ENCODE measurements around the gene TRAPPC14.
"Not testable (repeated sequence)": the region's sequence is repeated elsewhere in the genome, so short reads cannot be mapped to it uniquely, and the experiment has no call there.

The TRAPPC14 gene

DNA sequence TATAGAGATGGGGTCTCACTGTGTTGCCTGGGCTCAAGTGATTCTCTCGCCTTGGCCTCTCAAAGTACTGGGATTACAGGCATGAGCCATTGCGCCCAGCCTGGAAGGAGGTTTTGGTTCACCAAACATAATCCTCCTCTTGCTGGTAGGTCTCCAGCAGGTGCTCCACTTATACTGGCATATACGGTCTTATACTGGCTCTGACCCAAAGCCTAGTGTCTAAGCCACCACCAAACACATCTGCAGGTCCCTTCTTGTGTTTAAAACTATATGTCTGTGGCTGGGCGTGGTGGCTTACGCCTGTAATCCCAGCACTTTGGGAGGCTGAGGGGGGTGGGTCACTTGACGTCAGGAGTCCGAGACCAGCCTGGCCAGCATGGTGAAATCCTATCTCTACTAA, 26.4 kb downstream of the TRAPPC14 start:
- no peak overlapping the region for H3K4me3 ChIP-seq (ENCODE audit: low read length)
- TF ChIP-seq, protein P1, sequence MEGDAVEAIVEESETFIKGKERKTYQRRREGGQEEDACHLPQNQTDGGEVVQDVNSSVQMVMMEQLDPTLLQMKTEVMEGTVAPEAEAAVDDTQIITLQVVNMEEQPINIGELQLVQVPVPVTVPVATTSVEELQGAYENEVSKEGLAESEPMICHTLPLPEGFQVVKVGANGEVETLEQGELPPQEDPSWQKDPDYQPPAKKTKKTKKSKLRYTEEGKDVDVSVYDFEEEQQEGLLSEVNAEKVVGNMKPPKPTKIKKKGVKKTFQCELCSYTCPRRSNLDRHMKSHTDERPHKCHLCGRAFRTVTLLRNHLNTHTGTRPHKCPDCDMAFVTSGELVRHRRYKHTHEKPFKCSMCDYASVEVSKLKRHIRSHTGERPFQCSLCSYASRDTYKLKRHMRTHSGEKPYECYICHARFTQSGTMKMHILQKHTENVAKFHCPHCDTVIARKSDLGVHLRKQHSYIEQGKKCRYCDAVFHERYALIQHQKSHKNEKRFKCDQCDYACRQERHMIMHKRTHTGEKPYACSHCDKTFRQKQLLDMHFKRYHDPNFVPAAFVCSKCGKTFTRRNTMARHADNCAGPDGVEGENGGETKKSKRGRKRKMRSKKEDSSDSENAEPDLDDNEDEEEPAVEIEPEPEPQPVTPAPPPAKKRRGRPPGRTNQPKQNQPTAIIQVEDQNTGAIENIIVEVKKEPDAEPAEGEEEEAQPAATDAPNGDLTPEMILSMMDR (conservative IDR thresholded peaks at IDR 0.05; ENCODE audit: low read depth, low read length), result no peak

DNA sequence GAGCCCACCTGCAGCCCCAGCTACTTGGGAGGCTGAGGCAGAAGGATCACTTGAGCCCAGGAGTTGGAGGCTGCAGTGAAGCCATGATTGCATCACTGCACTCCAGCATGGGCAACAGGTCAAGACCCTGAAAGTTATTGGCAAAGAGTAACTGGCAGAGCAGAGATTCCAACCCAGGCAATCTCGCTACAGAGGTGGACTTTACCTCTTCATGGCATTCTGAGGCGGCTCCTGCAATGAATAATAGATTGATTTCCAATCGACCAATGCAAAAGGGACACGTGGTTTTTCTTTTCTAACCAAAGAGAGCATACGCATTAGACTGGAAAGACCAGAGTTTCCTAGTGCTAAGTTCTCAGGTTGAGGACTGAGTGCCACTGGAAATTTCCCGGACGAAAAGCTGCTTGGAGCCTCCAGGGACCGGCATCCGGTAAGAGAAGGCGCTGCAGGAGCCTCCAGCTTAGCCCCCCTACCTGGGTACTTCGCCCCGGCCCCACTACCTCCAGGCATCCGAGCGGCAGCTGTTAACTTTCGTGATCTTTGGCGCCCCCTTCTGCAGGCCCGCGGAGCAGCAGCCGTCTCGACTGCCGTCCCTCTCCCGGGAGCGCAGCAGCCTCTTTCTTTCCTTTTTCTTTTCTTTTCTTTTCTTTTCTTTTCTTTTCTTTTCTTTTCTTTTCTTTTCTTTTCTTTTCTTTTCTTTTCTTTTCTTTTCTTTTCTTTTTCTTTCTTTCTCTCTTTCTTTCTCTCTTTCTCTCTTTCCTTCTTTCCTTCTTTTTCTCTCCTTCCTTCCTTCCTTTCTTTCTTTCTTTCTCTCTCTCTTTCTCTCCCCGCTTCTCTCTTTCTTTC, 27.7 kb downstream of the TRAPPC14 start:
- no peak for DNase-seq (ENCODE audit: low read depth)
- no peak overlapping the region for H3K4me3 ChIP-seq (ENCODE audit: low read length)
- TF ChIP-seq, protein P1 (conservative IDR thresholded peaks at IDR 0.05; ENCODE audit: low read depth, low read length), result peak; percentile 80

More for the DNA sequence above, 26.4 kb downstream of the TRAPPC14 start:
- no peak for DNase-seq (ENCODE audit: low read depth)

DNA sequence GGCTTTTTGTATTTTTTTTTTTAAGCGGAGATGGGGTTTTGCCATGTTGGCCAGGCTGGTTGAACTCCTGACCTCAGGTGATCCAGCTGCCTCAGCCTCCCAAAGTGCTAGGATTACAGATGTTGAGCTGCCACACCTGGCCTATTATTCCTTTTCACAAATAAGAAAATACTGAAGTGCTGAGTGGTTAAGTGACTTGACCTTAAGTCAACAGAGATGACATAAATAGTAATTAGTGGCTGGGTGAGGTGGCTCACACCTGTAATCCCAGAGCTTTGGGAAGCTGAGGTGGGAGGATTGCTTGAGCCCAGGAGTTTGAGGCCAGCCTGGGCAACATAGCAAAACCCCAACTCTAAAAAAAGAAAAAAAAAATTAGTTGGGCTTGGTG, 28.3 kb downstream of the TRAPPC14 start:
- not testable (repeated sequence) for DNase-seq (ENCODE audit: low read depth); H3K4me3 ChIP-seq (ENCODE audit: low read length)

DNA sequence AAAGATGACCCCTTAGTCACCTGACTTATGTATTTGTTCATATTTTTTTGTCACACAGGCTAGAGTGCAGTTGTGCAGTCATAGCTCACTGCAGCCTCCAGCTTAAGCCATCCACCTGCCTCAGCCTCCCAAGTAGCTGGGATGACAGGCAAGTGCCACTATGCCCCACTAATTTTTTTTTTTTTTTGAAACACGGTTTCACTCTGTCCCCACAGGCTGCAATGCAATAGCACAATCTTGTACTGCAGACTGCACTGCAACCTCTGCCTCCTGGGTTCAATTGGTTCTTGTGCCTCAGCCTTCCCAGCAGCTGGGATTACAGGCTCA, 29.9 kb downstream of the TRAPPC14 start:
- H3K4me3 ChIP-seq (ENCODE audit: low read length), result no peak overlapping the region
- TF ChIP-seq, protein P1 (conservative IDR thresholded peaks at IDR 0.05; ENCODE audit: low read depth, low read length), result no peak
- no peak for DNase-seq (ENCODE audit: low read depth)

DNA sequence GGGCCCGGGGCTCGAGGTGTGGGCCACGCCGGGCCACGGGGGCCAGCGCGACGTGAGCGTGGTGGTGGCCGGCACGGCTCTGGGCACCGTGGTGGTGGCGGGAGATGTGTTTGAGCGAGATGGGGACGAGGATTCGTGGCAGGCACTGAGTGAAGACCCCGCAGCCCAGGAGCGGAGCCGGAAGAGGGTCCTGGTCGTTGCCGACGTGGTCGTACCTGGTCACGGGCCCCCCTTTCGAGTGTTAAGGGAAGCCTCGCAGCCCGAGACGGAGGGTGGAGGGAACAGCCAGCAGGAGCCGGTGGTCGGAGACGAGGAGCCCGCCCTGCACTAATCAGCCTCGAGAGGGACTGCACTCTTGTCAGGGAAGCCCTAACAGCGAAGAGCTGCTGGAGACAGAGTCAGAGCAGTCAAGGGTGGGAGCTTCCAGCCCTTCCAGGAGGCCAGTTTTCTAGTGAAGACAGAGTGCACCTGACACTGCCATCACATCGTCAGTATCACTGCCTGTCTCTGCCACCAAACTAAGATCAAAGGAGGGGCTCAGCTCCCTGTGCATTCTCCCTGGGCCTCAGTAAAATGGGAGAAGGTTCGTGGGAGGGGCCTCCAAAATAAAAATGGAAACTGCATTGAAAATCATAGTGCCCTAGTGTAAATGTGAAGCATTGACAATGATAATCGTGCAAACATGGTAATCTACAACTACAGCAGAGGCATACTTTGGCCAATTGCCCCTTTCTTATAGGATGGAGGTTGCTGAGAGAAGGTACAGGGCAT, 30.5 kb downstream of the TRAPPC14 start:
- TF ChIP-seq, protein P1 (conservative IDR thresholded peaks at IDR 0.05; ENCODE audit: low read depth, low read length), result no peak
- no peak for DNase-seq (ENCODE audit: low read depth)
- H3K4me3 ChIP-seq (ENCODE audit: low read length), result peak overlapping the region; percentile 64

DNA sequence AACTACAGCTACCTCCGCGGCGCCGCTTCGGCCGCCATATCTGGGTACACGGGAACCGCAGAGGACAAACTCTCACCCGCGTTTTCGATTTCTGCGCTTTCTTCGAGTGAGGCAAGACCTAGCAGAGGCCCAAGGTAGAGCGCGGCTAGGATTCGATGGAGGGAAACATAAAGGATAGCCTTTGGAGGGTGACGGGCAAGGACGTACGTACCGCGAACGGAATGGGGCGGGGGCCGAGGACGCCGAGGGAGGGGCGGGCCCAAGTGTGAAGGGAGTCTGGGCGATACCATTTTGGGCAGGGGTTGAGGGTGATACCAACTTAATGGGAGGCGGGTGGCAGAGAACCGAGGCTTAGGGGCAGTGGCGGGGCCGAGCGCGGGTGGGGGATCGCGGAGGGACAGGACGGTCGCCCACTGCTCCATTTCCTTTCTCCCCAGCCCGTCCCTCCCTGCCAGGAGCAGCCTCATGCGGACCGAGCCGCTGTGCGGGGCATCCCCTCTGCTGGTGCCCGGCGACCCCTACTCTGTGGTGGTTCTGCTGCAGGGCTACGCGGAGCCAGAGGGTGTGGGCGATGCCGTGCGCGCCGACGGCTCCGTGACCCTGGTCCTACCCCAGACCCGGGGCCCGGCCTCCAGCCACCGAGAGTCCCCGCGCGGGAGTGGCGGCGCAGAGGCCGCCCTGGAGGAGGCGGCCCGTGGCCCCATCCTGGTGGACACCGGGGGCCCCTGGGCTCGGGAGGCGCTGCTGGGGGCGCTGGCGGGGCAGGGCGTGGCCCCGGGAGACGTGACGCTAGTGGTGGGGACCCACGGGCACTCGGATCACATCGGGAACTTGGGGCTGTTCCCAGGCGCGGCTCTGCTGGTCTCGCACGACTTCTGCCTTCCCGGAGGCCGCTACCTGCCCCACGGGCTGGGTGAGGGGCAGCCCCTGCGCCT, 31.3 kb downstream of the TRAPPC14 start, which contains the start of gene MBLAC1:
MBLAC1 (plus strand) TSS at position 37 of the 935 bp plus-strand sequence; CDS start at position 466, 429 bp downstream.
- DNase-seq (ENCODE audit: low read depth), result peak; percentile 74
- TF ChIP-seq, protein P1 (conservative IDR thresholded peaks at IDR 0.05; ENCODE audit: low read depth, low read length), result no peak
- peak within 1 kb of the TSS; percentile 64 for H3K4me3 ChIP-seq (ENCODE audit: low read length)

Data from retinal pigment epithelial cell (primary cell).